ENCODE results near the gene AMT.
A peak's percentile ranks its signal among the peaks of the same experiment; 100 is the strongest.

Gene AMT

GRCh38 chr3:49460188-49460890 is 38.1 kb upstream of the AMT start:
- H3K9me3 ChIP-seq (ENCODE audit: insufficient read depth, low read depth, low read length): no peaks in the 10 kb centered on the region
- H3K36me3 ChIP-seq (ENCODE audit: insufficient read depth, low read depth, low read length): no peaks in the 10 kb centered on the region
- H3K9ac ChIP-seq (ENCODE audit: low read depth, low read length): peak overlapping the region; percentile 77; the same call in 1 of the 2 replicates
- H3K27me3 ChIP-seq (ENCODE audit: insufficient read depth, low read length): no peaks in the 10 kb centered on the region
- peak overlapping the region; percentile 77 for H3K27ac ChIP-seq (ENCODE audit: low read length)
- peaks cover 38% of the 10 kb centered on the region for H3K4me1 ChIP-seq (ENCODE audit: insufficient read depth, low read length)
- H3K4me3 ChIP-seq (ENCODE audit: low read length): no peak overlapping the region

GRCh38 chr3:49456466-49456865 is 34.2 kb upstream of the AMT start:
- peaks cover 36% of the 10 kb centered on the region for H3K4me1 ChIP-seq (ENCODE audit: insufficient read depth, low read length)
- H3K27ac ChIP-seq (ENCODE audit: low read length): no peak overlapping the region
- no peak overlapping the region for H3K4me3 ChIP-seq (ENCODE audit: low read length)
- H3K9ac ChIP-seq (ENCODE audit: low read depth, low read length): no peak overlapping the region
- no peaks in the 10 kb centered on the region for H3K27me3 ChIP-seq (ENCODE audit: insufficient read depth, low read length)
- no peaks in the 10 kb centered on the region for H3K9me3 ChIP-seq (ENCODE audit: insufficient read depth, low read depth, low read length)
- no peaks in the 10 kb centered on the region for H3K36me3 ChIP-seq (ENCODE audit: insufficient read depth, low read depth, low read length)

GRCh38 chr3:49454898-49455681 is 32.8 kb upstream of the AMT start:
- H3K27ac ChIP-seq (ENCODE audit: low read length): no peak overlapping the region
- peaks cover 23% of the 10 kb centered on the region for H3K4me1 ChIP-seq (ENCODE audit: insufficient read depth, low read length)
- no peaks in the 10 kb centered on the region for H3K27me3 ChIP-seq (ENCODE audit: insufficient read depth, low read length)
- no peak overlapping the region for H3K4me3 ChIP-seq (ENCODE audit: low read length)
- no peak overlapping the region; the same call in 1 of the 2 replicates for H3K9ac ChIP-seq (ENCODE audit: low read depth, low read length)
- no peaks in the 10 kb centered on the region for H3K9me3 ChIP-seq (ENCODE audit: insufficient read depth, low read depth, low read length)
- H3K36me3 ChIP-seq (ENCODE audit: insufficient read depth, low read depth, low read length): no peaks in the 10 kb centered on the region

GRCh38 chr3:49454458-49454857 is 32.2 kb upstream of the AMT start:
- H3K4me1 ChIP-seq (ENCODE audit: insufficient read depth, low read length): peaks cover 18% of the 10 kb centered on the region
- no peaks in the 10 kb centered on the region for H3K36me3 ChIP-seq (ENCODE audit: insufficient read depth, low read depth, low read length)
- no peak overlapping the region for H3K27ac ChIP-seq (ENCODE audit: low read length)
- no peak overlapping the region; the same call in 1 of the 2 replicates for H3K9ac ChIP-seq (ENCODE audit: low read depth, low read length)
- no peak overlapping the region for H3K4me3 ChIP-seq (ENCODE audit: low read length)
- no peaks in the 10 kb centered on the region for H3K9me3 ChIP-seq (ENCODE audit: insufficient read depth, low read depth, low read length)
- H3K27me3 ChIP-seq (ENCODE audit: insufficient read depth, low read length): no peaks in the 10 kb centered on the region

- no peaks in the 10 kb centered on the region for H3K27me3 ChIP-seq (ENCODE audit: insufficient read depth, low read length)
- no peaks in the 10 kb centered on the region for H3K36me3 ChIP-seq (ENCODE audit: insufficient read depth, low read depth, low read length)
- no peaks in the 10 kb centered on the region for H3K9me3 ChIP-seq (ENCODE audit: insufficient read depth, low read depth, low read length)
- peaks cover 10% of the 10 kb centered on the region for H3K4me1 ChIP-seq (ENCODE audit: insufficient read depth, low read length)
- H3K27ac ChIP-seq (ENCODE audit: low read length): no peak overlapping the region
- H3K9ac ChIP-seq (ENCODE audit: low read depth, low read length): no peak overlapping the region
- no peak overlapping the region for H3K4me3 ChIP-seq (ENCODE audit: low read length)
Observed at GRCh38 chr3:49453621-49454020, 31.3 kb upstream of the AMT start.

- H3K27me3 ChIP-seq (ENCODE audit: insufficient read depth, low read length): no peaks in the 10 kb centered on the region
- H3K4me1 ChIP-seq (ENCODE audit: insufficient read depth, low read length): no peaks in the 10 kb centered on the region
- no peak overlapping the region for H3K9ac ChIP-seq (ENCODE audit: low read depth, low read length)
- H3K4me3 ChIP-seq (ENCODE audit: low read length): no peak overlapping the region
- H3K27ac ChIP-seq (ENCODE audit: low read length): no peak overlapping the region
- H3K9me3 ChIP-seq (ENCODE audit: insufficient read depth, low read depth, low read length): no peaks in the 10 kb centered on the region
- no peaks in the 10 kb centered on the region for H3K36me3 ChIP-seq (ENCODE audit: insufficient read depth, low read depth, low read length)
Observed at GRCh38 chr3:49445391-49445790, 23.1 kb upstream of the AMT start.

- H3K4me3 ChIP-seq (ENCODE audit: low read length): no peak overlapping the region
- H3K9ac ChIP-seq (ENCODE audit: low read depth, low read length): no peak overlapping the region
- no peaks in the 10 kb centered on the region for H3K27me3 ChIP-seq (ENCODE audit: insufficient read depth, low read length)
- no peaks in the 10 kb centered on the region for H3K36me3 ChIP-seq (ENCODE audit: insufficient read depth, low read depth, low read length)
- H3K4me1 ChIP-seq (ENCODE audit: insufficient read depth, low read length): no peaks in the 10 kb centered on the region
- no peak overlapping the region for H3K27ac ChIP-seq (ENCODE audit: low read length)
- H3K9me3 ChIP-seq (ENCODE audit: insufficient read depth, low read depth, low read length): no peaks in the 10 kb centered on the region
Observed at GRCh38 chr3:49434731-49435130, 12.5 kb upstream of the AMT start.

GRCh38 chr3:49428752-49429080 is 6.4 kb upstream of the AMT start:
- peak overlapping the region; percentile 92; the same call in 1 of the 2 replicates for H3K9ac ChIP-seq (ENCODE audit: low read depth, low read length)
- H3K27ac ChIP-seq (ENCODE audit: low read length): no peak overlapping the region
- H3K9me3 ChIP-seq (ENCODE audit: insufficient read depth, low read depth, low read length): no peaks in the 10 kb centered on the region
- H3K27me3 ChIP-seq (ENCODE audit: insufficient read depth, low read length): no peaks in the 10 kb centered on the region
- peak overlapping the region; percentile 75 for H3K4me3 ChIP-seq (ENCODE audit: low read length)
- H3K36me3 ChIP-seq (ENCODE audit: insufficient read depth, low read depth, low read length): 0 out of 2 replicates have a peak, but pooled peaks cover 4% of the 10 kb centered on the region
- H3K4me1 ChIP-seq (ENCODE audit: insufficient read depth, low read length): no peaks in the 10 kb centered on the region

- no peaks in the 10 kb centered on the region for H3K9me3 ChIP-seq (ENCODE audit: insufficient read depth, low read depth, low read length)
- no peak overlapping the region for H3K4me3 ChIP-seq (ENCODE audit: low read length)
- H3K27ac ChIP-seq (ENCODE audit: low read length): no peak overlapping the region
- H3K9ac ChIP-seq (ENCODE audit: low read depth, low read length): no peak overlapping the region
- H3K36me3 ChIP-seq (ENCODE audit: insufficient read depth, low read depth, low read length): 0 out of 2 replicates have a peak, but pooled peaks cover 4% of the 10 kb centered on the region
- no peaks in the 10 kb centered on the region for H3K27me3 ChIP-seq (ENCODE audit: insufficient read depth, low read length)
- H3K4me1 ChIP-seq (ENCODE audit: insufficient read depth, low read length): peaks cover 6% of the 10 kb centered on the region; the same call in 1 of the 2 replicates
Observed at GRCh38 chr3:49427586-49427985, 5.3 kb upstream of the AMT start.

- Histone ChIP-seq H3K9me3 (ENCODE audit: insufficient read depth, low read depth, low read length) (no peaks in the 10 kb centered on the region), H3K4me1 (ENCODE audit: insufficient read depth, low read length) (peaks cover 6% of the 10 kb centered on the region; the same call in 1 of the 2 replicates), H3K27ac (ENCODE audit: low read length) (no peak overlapping the region), H3K9ac (ENCODE audit: low read depth, low read length) (no peak overlapping the region), H3K4me3 (ENCODE audit: low read length) (no peak overlapping the region), H3K36me3 (ENCODE audit: insufficient read depth, low read depth, low read length) (0 out of 2 replicates have a peak, but pooled peaks cover 4% of the 10 kb centered on the region), H3K27me3 (ENCODE audit: insufficient read depth, low read length) (no peaks in the 10 kb centered on the region)
Observed at GRCh38 chr3:49424816-49425215, 2.5 kb upstream of the AMT start.

GRCh38 chr3:49421890-49422378 is 339 bp downstream of the AMT start:
- Histone ChIP-seq H3K4me3 (ENCODE audit: low read length) (peak overlapping the region; percentile 92), H3K27ac (ENCODE audit: low read length) (peak overlapping the region; percentile 23)

More at GRCh38 chr3:49421890-49422378, 339 bp downstream of the AMT start:
- H3K9ac ChIP-seq (ENCODE audit: low read depth, low read length): peak overlapping the region; percentile 84
- H3K9me3 ChIP-seq (ENCODE audit: insufficient read depth, low read depth, low read length): no peaks in the 10 kb centered on the region
- peaks cover 9% of the 10 kb centered on the region for H3K4me1 ChIP-seq (ENCODE audit: insufficient read depth, low read length)
- peaks cover 6% of the 10 kb centered on the region; the same call in 1 of the 2 replicates for H3K36me3 ChIP-seq (ENCODE audit: insufficient read depth, low read depth, low read length)
- no peaks in the 10 kb centered on the region for H3K27me3 ChIP-seq (ENCODE audit: insufficient read depth, low read length)
